Mesothelial cell of epicardium (in vitro differentiated cells): Measurements from ENCODE around the gene NEUROD2. TPM values are rescaled to one million over a fixed set of nuclear protein-coding genes. Genes with fewer than 3 reads are reported as not detected.

Experiments
- DNase-seq, 2 experiments: peaks; one replicate each; pipeline ENCODE4 v3.0.0; 2021; ENCODE audit warnings: low spot score in 2 of 2; ENCODE audit not compliant: unreplicated experiment in 2 of 2
- H3K27ac Mint-ChIP-seq: 2 replicates; pipeline ENCODE4 v1.8.0; 2021; ENCODE audit warnings: mixed read lengths
- H3K27me3 Mint-ChIP-seq: 2 replicates; pipeline ENCODE4 v1.8.0; 2021; ENCODE audit warnings: low read depth, mixed read lengths
- H3K36me3 Mint-ChIP-seq: 2 replicates; pipeline ENCODE4 v1.8.0; 2021; ENCODE audit warnings: mixed read lengths
- H3K4me1 Mint-ChIP-seq: 2 replicates; pipeline ENCODE4 v1.8.0; 2021; ENCODE audit warnings: mixed read lengths
- H3K4me3 Mint-ChIP-seq: 2 replicates; pipeline ENCODE4 v1.8.0; 2021; ENCODE audit warnings: mild to moderate bottlenecking, moderate library complexity, mixed read lengths
- H3K9me3 Mint-ChIP-seq: 2 replicates; pipeline ENCODE4 v1.8.0; 2021; ENCODE audit warnings: mixed read lengths
- CTCF ChIP-seq: fragments of 200-600 bp; sonication (generic); IDR thresholded peaks from one replicate; pipeline ENCODE4 v1.5.0; 2021; ENCODE audit warnings: antibody characterized with exemption; ENCODE audit not compliant: unreplicated experiment
- total RNA-seq: library from RNA; stranded (reverse); gene quantifications from 3 replicates; pipeline ENCODE4 v1.2.1, GENCODE V29; 2021

Gene NEUROD2
- total RNA-seq, 1 donor from 2014 or later, result not detected

GRCh38 chr17:39598047-39598481 lies 9.7 kb downstream of the NEUROD2 start:
- Mint-ChIP-seq H3K4me1 (peaks cover 2% of the 10 kb centered on the region), H3K27me3 (peaks cover 99% of the 10 kb centered on the region), H3K9me3 (no peaks in the 10 kb centered on the region), H3K27ac (no peak overlapping the region), H3K4me3 (no peak overlapping the region), H3K36me3 (no peaks in the 10 kb centered on the region)
- no peak for DNase-seq
- TF ChIP-seq CTCF, result no peak

- Mint-ChIP-seq H3K9me3 (no peaks in the 10 kb centered on the region), H3K27me3 (peaks cover 96% of the 10 kb centered on the region), H3K4me1 (peaks cover 2% of the 10 kb centered on the region), H3K36me3 (no peaks in the 10 kb centered on the region), H3K4me3 (no peak overlapping the region), H3K27ac (no peak overlapping the region)
- no peak for DNase-seq
- no peak for TF ChIP-seq CTCF
Observed at GRCh38 chr17:39597372-39598046, 10.2 kb downstream of the NEUROD2 start.

- H3K4me1 Mint-ChIP-seq, result peaks cover 2% of the 10 kb centered on the region
- no peak overlapping the region for H3K27ac Mint-ChIP-seq
- no peak for TF ChIP-seq CTCF
- H3K27me3 Mint-ChIP-seq, result peaks cover 96% of the 10 kb centered on the region
- DNase-seq, result no peak
- H3K4me3 Mint-ChIP-seq, result no peak overlapping the region
- no peaks in the 10 kb centered on the region for H3K36me3 Mint-ChIP-seq
- H3K9me3 Mint-ChIP-seq, result no peaks in the 10 kb centered on the region
Observed at GRCh38 chr17:39596543-39597267, 11.0 kb downstream of the NEUROD2 start.

- no peaks in the 10 kb centered on the region for H3K36me3 Mint-ChIP-seq
- no peak for TF ChIP-seq CTCF
- no peak for DNase-seq
- H3K27ac Mint-ChIP-seq, result no peak overlapping the region
- peaks cover 96% of the 10 kb centered on the region for H3K27me3 Mint-ChIP-seq
- H3K4me1 Mint-ChIP-seq, result peaks cover 2% of the 10 kb centered on the region
- no peak overlapping the region for H3K4me3 Mint-ChIP-seq
- no peaks in the 10 kb centered on the region for H3K9me3 Mint-ChIP-seq
Observed at GRCh38 chr17:39595928-39596510, 11.7 kb downstream of the NEUROD2 start.

- Mint-ChIP-seq H3K9me3 (no peaks in the 10 kb centered on the region), H3K27me3 (peaks cover 96% of the 10 kb centered on the region), H3K4me1 (peaks cover 2% of the 10 kb centered on the region), H3K4me3 (no peak overlapping the region), H3K27ac (no peak overlapping the region), H3K36me3 (no peaks in the 10 kb centered on the region)
- TF ChIP-seq CTCF, result no peak
- no peak for DNase-seq
Observed at GRCh38 chr17:39595294-39595693, 12.4 kb downstream of the NEUROD2 start.
